Subcutaneous adipose tissue (tissue), 4 donors: ENCODE data around the gene MCEE. TPM values are rescaled to one million over a fixed set of nuclear protein-coding genes. Genes with fewer than 3 reads are reported as not detected.

Experiments used
- CTCF ChIP-seq: fragments of 450-650 bp; IDR thresholded peaks from one replicate; pipeline ENCODE4 v1.5.1; 2016; ENCODE audit warnings: low read depth, mild to moderate bottlenecking, control low read depth, antibody characterized with exemption, moderate library complexity
- total RNA-seq, 4 donors: library from RNA; depleted of rRNA; stranded (reverse); fragments of >200 nt; gene quantifications; one replicate each; pipeline ENCODE4 v1.1.0, GENCODE V29; 2016

MCEE gene
- 10 to 100 TPM; 12.1 to 53.2 (median 21.1) TPM for total RNA-seq

DNA sequence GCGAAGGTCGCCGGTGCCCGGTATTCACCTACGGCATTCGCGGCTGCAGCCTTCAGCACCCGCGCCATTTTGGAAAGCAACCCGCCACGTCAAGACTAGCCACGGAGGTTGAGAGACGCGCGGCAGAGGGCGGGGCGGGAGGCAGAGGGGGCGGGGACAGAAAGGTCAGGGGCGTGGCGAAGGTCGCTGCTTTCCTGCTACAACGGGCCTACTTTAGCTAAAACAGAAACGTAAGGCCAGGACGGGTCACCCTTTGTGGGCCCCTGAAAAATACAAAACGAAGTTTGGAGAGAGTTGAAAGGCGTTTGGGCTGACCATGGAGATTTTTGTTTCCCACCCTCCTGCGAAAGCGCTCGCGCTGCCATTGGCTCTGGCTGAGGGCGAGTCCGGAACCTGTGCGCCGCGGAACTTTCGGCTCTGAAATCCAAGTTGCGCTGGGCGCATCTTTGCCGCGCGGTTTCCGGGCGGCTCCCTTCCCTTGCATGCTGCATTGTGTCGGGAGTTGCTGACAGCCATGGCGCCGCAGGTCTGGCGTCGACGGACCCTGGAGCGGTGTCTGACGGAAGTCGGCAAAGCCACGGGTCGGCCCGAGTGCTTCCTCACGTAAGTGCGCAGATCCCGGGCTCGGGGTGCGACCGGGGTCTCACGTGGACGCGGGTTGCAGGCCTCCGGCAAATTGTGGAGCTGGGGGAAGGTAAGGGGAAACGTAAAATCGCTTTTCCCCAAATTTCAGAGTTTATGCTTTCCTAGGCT, at the start of gene MCEE, which contains the start of gene MPHOSPH10:
TSS of gene MCEE (minus strand) at position 78 of the 753 bp plus-strand sequence. CDS start at position 68, 10 bp downstream.
TSS of gene MPHOSPH10 (plus strand) at position 483 of the 753 bp plus-strand sequence. CDS start at position 515, 32 bp downstream.
- no peak for TF ChIP-seq CTCF

DNA sequence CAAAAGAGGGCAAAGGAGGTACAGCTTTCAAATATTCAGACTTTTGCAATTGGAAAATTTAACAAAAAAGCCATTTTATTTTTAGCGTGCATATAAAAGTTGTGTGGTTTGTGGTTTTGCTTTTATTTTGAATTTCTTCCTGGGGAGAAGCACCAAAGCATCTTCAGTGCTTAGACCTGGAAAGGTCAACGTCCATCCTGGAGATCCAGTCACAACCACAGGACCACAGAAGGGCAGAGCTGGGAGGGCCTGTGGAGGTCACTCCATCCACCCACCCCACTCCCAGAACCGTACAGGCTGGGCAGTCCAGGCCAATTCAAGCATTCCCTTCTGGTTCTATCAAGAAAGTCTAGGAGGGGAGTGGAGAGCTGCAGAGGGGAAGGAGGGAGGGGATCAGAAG, 44.2 kb upstream of the MCEE start:
- TF ChIP-seq CTCF: no peak

- TF ChIP-seq CTCF: no peak
Observed at GRCh38 chr2:71173096-71173495, 43.1 kb upstream of the MCEE start.

DNA sequence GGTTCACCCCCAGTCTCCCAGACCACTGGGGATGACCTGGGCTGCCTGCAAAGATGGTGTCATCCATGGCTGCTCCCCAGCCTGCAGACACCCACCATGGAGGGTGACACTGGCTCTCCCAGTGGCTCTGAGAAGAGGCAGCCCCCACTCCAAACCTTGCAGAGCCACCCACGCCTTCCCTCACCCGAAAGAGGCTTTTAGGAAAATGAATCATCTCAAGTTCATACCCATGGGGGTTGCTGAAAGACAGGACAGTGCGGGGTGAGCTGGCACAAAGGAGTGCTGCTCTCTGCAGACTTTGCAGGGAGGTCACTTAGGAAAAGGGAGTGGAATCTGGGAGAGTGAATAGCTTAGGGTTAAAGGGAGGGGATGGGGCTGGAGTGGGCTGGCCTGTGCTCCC, 36.8 kb upstream of the MCEE start:
- TF ChIP-seq CTCF: no peak

DNA sequence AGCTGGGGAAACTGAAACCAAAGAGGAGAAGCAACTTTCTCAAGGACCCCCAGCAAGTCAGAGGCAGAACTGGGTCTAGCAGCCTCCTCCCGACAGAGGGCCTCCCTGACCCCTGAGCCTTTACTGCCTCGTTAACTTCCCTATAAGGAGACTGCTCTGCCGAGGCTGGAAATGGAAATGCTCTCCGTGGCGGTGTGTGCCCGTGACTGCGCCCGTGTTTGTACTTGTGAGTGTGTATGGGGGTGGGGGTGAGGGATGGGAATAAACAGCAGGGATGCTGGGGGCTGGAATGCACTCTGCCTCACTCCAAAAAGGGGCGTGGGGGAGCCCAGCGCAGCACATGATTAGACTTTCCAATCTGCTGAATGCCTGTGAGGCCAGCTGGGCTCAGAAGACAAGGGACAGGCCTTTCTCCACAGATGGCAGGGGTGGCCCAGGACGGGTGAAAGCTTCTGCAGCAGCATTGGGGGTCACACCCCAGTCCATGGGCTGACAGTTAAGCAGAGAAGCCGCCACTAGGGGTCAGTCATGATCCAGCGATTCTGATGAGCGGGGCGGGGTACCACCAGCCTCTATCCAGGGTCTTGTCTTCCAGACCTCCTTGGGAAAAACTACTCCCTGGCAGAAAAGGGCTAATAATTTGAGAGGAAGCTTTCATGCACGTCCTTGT, 27.2 kb upstream of the MCEE start:
- no peak for TF ChIP-seq CTCF

DNA sequence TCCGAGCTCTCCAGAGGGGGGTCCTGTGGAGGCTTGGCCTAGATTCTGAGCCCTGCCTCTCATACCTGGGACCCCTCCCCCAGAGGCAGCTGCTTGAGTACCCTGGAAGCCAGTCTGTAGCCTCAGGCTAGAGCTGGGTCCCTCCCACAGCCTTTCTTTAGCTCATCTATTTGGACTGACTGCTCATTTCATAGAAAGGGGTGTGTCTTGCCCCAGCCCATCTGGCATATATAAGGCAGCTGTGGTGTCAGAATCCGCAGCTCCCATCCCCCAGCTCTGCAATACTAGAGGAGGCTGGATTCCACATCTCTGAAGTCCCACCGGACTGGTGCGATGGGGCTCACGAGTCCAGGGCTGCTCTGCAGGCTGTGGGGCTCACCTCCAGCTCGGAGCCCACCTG, 26.5 kb upstream of the MCEE start:
- TF ChIP-seq CTCF: no peak

GRCh38 chr2:71155846-71156245, 25.8 kb upstream of the MCEE start:
- TF ChIP-seq CTCF: no peak
